K562 (cell line): ENCODE data around the gene STIM1. TPM values are rescaled to one million over a fixed set of nuclear protein-coding genes. Genes with fewer than 3 reads are reported as not detected.

Experiments used
- ADNP ChIP-seq: fragments of 200-800 bp; sonication (Bioruptor generic); IDR thresholded peaks from 2 replicates; pipeline ENCODE4 v1.6.1; 2016; ENCODE audit warnings: missing genetic modification characterization, missing compliant biosample characterization
- E2F6 ChIP-seq, 2 experiments: IDR thresholded peaks; 2 replicates each; pipeline ENCODE4 v1.6.1; 2011; ENCODE audit warnings: borderline replicate concordance in 1 of 2, control low read depth in 1 of 2, low read depth in 1 of 2, low read length in 1 of 2, mild to moderate bottlenecking in 1 of 2, mixed read lengths in 1 of 2, moderate library complexity in 1 of 2; ENCODE audit not compliant: insufficient read depth in 1 of 2, insufficient read length in 1 of 2, poor library complexity in 1 of 2, severe bottlenecking in 1 of 2; ENCODE audit errors: extremely low read depth in 1 of 2
- GABPB2 ChIP-seq: fragments of 250-450 bp; sonication (Bioruptor Pico); conservative IDR thresholded peaks from 2 replicates; pipeline ENCODE4 v1.5.1; 2021; ENCODE audit warnings: mild to moderate bottlenecking
- HEY1 ChIP-seq: fragments of 250-450 bp; sonication (Bioruptor Pico); IDR thresholded peaks from 2 replicates; pipeline ENCODE4 v1.5.0; 2020; ENCODE audit warnings: mild to moderate bottlenecking, moderate library complexity, borderline replicate concordance
- KLF6 ChIP-seq: fragments of 250-450 bp; sonication (Bioruptor Pico); IDR thresholded peaks from 2 replicates; pipeline ENCODE4 v1.4.0; 2020; ENCODE audit warnings: mild to moderate bottlenecking, moderate library complexity, borderline replicate concordance
- MAZ ChIP-seq, 2 experiments: fragments of 450-650 bp in 1 of 2; sonication (generic) in 1 of 2; formaldehyde crosslinking; IDR thresholded peaks in 1 of 2; conservative IDR thresholded peaks in 1 of 2; 2 replicates each; pipeline versions ENCODE4 v1.4.0 to v1.5.0; 2020; ENCODE audit warnings: mild to moderate bottlenecking in 1 of 2, missing genetic modification reagents in 1 of 2
- MEF2A ChIP-seq: IDR thresholded peaks from 2 replicates; pipeline ENCODE4 v1.6.1; 2011; ENCODE audit warnings: low read depth, mild to moderate bottlenecking, low read length, moderate library complexity; ENCODE audit not compliant: control insufficient read depth
- PRMT5 ChIP-seq: sonication (generic); formaldehyde crosslinking; IDR thresholded peaks from 2 replicates; pipeline ENCODE4 v1.5.0; 2020; ENCODE audit warnings: missing genetic modification reagents
- REST ChIP-seq, 2 experiments: fragments of 450-650 bp; formaldehyde crosslinking in 1 of 2; IDR thresholded peaks; 2 replicates each; pipeline versions ENCODE4 v1.4.0 to v1.6.1; 2014 to 2020; ENCODE audit warnings: mild to moderate bottlenecking in 2 of 2, borderline replicate concordance in 1 of 2, low read depth in 1 of 2
- SOX6 ChIP-seq: fragments of 450-650 bp; IDR thresholded peaks from 2 replicates; pipeline ENCODE4 v1.6.1; 2014; ENCODE audit warnings: mild to moderate bottlenecking
- TCF3 ChIP-seq: sonication (generic); formaldehyde crosslinking; IDR thresholded peaks from 2 replicates; pipeline ENCODE4 v1.4.0; 2020; ENCODE audit warnings: mild to moderate bottlenecking, missing genetic modification reagents
- TEAD4 ChIP-seq, 2 experiments: sonication (generic) in 1 of 2; formaldehyde crosslinking in 1 of 2; IDR thresholded peaks; 2 replicates each; pipeline versions ENCODE4 v1.6.1 to v1.8.0; 2012 to 2022; ENCODE audit warnings: borderline replicate concordance in 1 of 2, inconsistent platforms in 1 of 2, low read length in 1 of 2, mild to moderate bottlenecking in 1 of 2, missing genetic modification reagents in 1 of 2
- TRIM25 ChIP-seq: fragments of 450-650 bp; IDR thresholded peaks from 2 replicates; pipeline ENCODE4 v1.7.0; 2016; ENCODE audit warnings: borderline replicate concordance
- ZNF586 ChIP-seq: fragments of 450-650 bp; formaldehyde crosslinking; conservative IDR thresholded peaks from 2 replicates; pipeline ENCODE4 v1.4.0; 2020; ENCODE audit warnings: mild to moderate bottlenecking, moderate library complexity
- polyA plus RNA-seq, 8 experiments: library from polyadenylated mRNA; depleted of rRNA in 4 of 8; stranded (reverse) in 5 of 8; unstranded in 3 of 8; fragments of >200 nt; fragmentation: Nextera tagmentation in 2 of 8; fragmentation: Illumina TruSeq in 1 of 8; extraction: Ambion mirVana in 2 of 8; extraction: Trizol in 1 of 8; gene quantifications; 2 replicates each; pipeline versions ENCODE4 v1.2.1 to v1.2.3, GENCODE V29; 2011 to 2014; ENCODE audit warnings: inconsistent platforms in 1 of 8, missing spikeins in 1 of 8
- total RNA-seq, 7 experiments: library from RNA; depleted of rRNA in 6 of 7; stranded (reverse); fragments of >200 nt in 6 of 7; fragmentation: Illumina TruSeq in 2 of 7; extraction: Trizol in 2 of 7; gene quantifications; 2 replicates each; pipeline versions ENCODE4 v1.2.1 to v1.2.3, GENCODE V29; 2011 to 2021; ENCODE audit warnings: low replicate concordance in 1 of 7

Gene STIM1
- total and polyA plus RNA-seq, 9 of the 15 experiments (the other 6 are each of a cell fraction or from before 2014, with no cell fraction given), result 7.7 to 50.5 (median 22.5) TPM

GRCh38 chr11:3984896-3985295 lies 129.4 kb downstream of the STIM1 start (continued):
- TF ChIP-seq REST (IDR thresholded peaks at IDR 0.05; ENCODE audit: borderline replicate concordance), result peak; percentile 71; the same call in 1 of the 2 replicates
- no peak for TF ChIP-seq REST (CRISPR knock-in tag; IDR thresholded peaks at IDR 0.05; ENCODE audit: low read depth)
- no peak for TF ChIP-seq E2F6 (IDR thresholded peaks at IDR 0.05; ENCODE audit: borderline replicate concordance in 1 of 2, extremely low read depth in 1 of 2, insufficient read depth in 1 of 2, insufficient read length in 1 of 2, low read depth in 1 of 2, low read length in 1 of 2, poor library complexity in 1 of 2, severe bottlenecking in 1 of 2)
- TF ChIP-seq MAZ (CRISPR knock-in tag; conservative IDR thresholded peaks at IDR 0.05 in 1 of 2, IDR thresholded peaks at IDR 0.05 in 1 of 2), result no peak
- no peak for TF ChIP-seq MEF2A
- TF ChIP-seq TCF3 (CRISPR knock-in tag), result peak; percentile 49
- no peak for TF ChIP-seq TRIM25
- TF ChIP-seq HEY1 (CRISPR knock-in tag), result no peak
- 0 out of 2 replicates have a peak, but pooled peaks have one; percentile 32 for TF ChIP-seq SOX6
- no peak for TF ChIP-seq ADNP (tag)
- no peak for TF ChIP-seq KLF6 (CRISPR knock-in tag)
- TF ChIP-seq GABPB2, result no peak
- TF ChIP-seq ZNF586 (CRISPR knock-in tag), result no peak
- TF ChIP-seq PRMT5 (CRISPR knock-in tag), result no peak
- TF ChIP-seq TEAD4 (IDR thresholded peaks at IDR 0.05; ENCODE audit: low read length), result peak; percentile 63; the same call in 1 of the 2 replicates
- no peak for TF ChIP-seq TEAD4 (CRISPR knock-in tag; IDR thresholded peaks at IDR 0.05; ENCODE audit: borderline replicate concordance)
